ENCODE data around the gene MICALL1. TPM values are rescaled to one million over a fixed set of nuclear protein-coding genes. Genes with fewer than 3 reads are reported as not detected.

Gene MICALL1
- polyA plus RNA-seq, 2 of the 4 experiments (the other 2 are of a cell fraction): 10.4 to 18.6 TPM

DNA sequence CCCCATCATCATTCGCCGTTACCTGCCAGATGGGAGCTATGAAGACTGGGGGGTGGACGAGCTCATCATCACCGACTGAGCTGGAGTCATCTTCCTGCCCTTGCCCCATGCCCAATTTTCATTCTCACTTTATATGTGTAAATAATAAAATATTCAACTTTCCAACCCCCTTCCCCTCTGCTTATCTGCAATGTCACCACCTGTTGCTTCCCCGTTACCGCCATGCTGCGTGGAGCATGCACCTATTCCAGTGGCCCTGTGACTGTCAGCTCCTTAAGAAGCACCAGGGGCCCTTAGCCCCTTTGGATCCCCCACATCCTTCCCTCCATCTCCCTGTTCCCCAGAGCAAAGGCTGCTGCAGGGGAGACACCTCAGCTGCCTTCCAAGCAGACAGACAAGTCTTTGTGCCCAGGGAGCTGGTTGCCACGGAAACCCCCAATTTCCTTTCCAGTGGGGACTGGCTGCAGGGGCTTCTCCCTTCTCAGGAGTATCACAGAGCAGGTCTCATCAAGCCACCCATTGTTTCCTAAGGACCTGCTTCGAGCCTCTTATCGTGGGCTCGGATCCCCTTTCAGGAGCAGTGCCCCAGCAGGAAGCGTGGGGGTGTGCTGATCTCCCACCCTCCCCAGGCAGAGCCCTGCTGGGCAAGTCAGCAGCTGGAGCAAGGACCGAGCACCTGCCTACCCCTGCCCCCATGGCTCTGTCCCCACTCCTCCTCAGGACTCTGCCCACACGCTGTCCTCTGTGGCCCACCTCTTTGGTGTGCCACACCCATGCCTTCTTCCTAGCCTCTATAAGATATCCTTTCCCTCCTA, 61.7 kb downstream of the MICALL1 start:
- ChIA-PET POLR2A (no interaction called here), CTCF (interaction anchor here (1.5 to 6.6 kb wide), 4 partner anchors 34 to 150 kb away, joined by 4 to 65 read pairs (median 6); no protein-coding TSS in a partner anchor)
- no peak overlapping the region for H3K27ac ChIP-seq
- ATAC-seq: no peak
- H3K4me3 ChIP-seq: no peak overlapping the region
- no peaks in the 10 kb centered on the region for H3K9me3 ChIP-seq
- no peak for DNase-seq (ENCODE audit: low read depth in 1 of 2, low spot score in 1 of 2)
- H3K4me2 ChIP-seq: no peak overlapping the region
- FAIRE-seq: no peak
- WGBS (ENCODE audit: missing lambda C conversion rate): 95% methylated on average over 10 of the region's 14 CpGs
- TF ChIP-seq ZFP36 (IDR thresholded peaks at IDR 0.05; ENCODE audit: borderline replicate concordance, partially characterized antibody) (no peak), NPAS2 (CRISPR knock-in tag; IDR thresholded peaks at IDR 0.05; ENCODE audit: borderline replicate concordance) (no peak), FOXS1 (CRISPR knock-in tag; IDR thresholded peaks at IDR 0.05) (no peak), ATOH8 (CRISPR knock-in tag; IDR thresholded peaks at IDR 0.05; ENCODE audit: low read depth) (no peak), EHF (CRISPR knock-in tag; IDR thresholded peaks at IDR 0.05) (no peak), HOXB5 (CRISPR knock-in tag; IDR thresholded peaks at IDR 0.05) (no peak), MYC (IDR thresholded peaks at IDR 0.05; ENCODE audit: borderline replicate concordance, low read length) (no peak), ZC3H11A (IDR thresholded peaks at IDR 0.05) (no peak), NFE2L2 (conservative IDR thresholded peaks at IDR 0.05; ENCODE audit: low read length) (no peak), KDM1A (IDR thresholded peaks at IDR 0.05; ENCODE audit: low read depth) (no peak), RFX5 (IDR thresholded peaks at IDR 0.05) (no peak), POLR2AphosphoS2 (conservative IDR thresholded peaks at IDR 0.05; ENCODE audit: low read length) (no peak), HOXB13 (CRISPR knock-in tag; IDR thresholded peaks at IDR 0.05; ENCODE audit: low read depth) (no peak), BHLHE40 (IDR thresholded peaks at IDR 0.05; ENCODE audit: low read depth, low read length) (no peak), HOXA7 (CRISPR knock-in tag; IDR thresholded peaks at IDR 0.05) (no peak), ZSCAN20 (CRISPR knock-in tag; IDR thresholded peaks at IDR 0.05) (no peak)
- TF ChIP-seq, protein P1, sequence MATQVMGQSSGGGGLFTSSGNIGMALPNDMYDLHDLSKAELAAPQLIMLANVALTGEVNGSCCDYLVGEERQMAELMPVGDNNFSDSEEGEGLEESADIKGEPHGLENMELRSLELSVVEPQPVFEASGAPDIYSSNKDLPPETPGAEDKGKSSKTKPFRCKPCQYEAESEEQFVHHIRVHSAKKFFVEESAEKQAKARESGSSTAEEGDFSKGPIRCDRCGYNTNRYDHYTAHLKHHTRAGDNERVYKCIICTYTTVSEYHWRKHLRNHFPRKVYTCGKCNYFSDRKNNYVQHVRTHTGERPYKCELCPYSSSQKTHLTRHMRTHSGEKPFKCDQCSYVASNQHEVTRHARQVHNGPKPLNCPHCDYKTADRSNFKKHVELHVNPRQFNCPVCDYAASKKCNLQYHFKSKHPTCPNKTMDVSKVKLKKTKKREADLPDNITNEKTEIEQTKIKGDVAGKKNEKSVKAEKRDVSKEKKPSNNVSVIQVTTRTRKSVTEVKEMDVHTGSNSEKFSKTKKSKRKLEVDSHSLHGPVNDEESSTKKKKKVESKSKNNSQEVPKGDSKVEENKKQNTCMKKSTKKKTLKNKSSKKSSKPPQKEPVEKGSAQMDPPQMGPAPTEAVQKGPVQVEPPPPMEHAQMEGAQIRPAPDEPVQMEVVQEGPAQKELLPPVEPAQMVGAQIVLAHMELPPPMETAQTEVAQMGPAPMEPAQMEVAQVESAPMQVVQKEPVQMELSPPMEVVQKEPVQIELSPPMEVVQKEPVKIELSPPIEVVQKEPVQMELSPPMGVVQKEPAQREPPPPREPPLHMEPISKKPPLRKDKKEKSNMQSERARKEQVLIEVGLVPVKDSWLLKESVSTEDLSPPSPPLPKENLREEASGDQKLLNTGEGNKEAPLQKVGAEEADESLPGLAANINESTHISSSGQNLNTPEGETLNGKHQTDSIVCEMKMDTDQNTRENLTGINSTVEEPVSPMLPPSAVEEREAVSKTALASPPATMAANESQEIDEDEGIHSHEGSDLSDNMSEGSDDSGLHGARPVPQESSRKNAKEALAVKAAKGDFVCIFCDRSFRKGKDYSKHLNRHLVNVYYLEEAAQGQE (IDR thresholded peaks at IDR 0.05): no peak
- TF ChIP-seq, protein P2, sequence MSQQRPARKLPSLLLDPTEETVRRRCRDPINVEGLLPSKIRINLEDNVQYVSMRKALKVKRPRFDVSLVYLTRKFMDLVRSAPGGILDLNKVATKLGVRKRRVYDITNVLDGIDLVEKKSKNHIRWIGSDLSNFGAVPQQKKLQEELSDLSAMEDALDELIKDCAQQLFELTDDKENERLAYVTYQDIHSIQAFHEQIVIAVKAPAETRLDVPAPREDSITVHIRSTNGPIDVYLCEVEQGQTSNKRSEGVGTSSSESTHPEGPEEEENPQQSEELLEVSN (IDR thresholded peaks at IDR 0.05; ENCODE audit: borderline replicate concordance, low read depth): no peak
- H3K4me1 ChIP-seq: no peaks in the 10 kb centered on the region

DNA sequence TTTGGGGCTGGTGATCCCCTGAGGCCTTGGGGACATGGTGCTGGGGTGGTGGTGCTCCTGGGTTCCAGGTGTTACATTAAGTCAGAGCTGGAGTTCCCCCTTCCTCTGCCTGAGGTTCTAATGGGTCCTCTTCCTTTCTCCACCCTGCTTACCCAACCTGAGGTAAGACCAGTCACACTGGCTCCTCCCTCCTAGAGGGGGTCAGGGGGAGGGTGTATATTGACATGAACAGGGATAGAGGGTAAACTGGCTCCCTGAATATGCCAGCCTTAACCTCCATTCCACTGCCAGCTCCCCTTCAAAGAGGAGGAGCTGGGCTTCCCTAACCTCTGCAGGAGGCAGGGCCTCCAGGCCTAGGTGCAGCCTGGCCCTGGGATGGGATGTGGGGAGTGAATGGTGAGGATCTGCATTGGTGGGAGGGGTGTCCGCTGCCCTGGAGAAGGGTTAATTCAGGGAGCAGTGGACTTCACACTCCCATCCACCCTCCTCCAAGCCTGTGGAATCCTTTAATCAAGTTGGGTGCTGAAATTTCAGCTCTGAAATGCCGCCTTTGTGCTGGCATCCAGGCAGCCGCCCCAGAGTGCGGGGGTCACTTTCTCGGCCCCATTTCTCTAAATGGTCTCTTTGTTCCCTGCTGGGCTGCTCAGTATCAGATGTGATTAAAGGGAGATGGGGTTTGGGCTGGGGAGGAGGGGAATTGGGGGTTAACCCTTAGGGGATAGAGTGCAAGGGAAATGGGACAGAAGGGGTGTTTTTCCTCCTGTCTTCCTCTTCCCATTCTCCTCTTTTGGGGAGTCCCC, 62.6 kb downstream of the MICALL1 start:
- POLR2A ChIA-PET: no interaction called here
- Histone ChIP-seq H3K4me3 (no peak overlapping the region), H3K4me1 (no peaks in the 10 kb centered on the region), H3K27ac (no peak overlapping the region), H3K9me3 (no peaks in the 10 kb centered on the region), H3K4me2 (no peak overlapping the region)
- ATAC-seq: no peak
- TF ChIP-seq FOXS1 (CRISPR knock-in tag; IDR thresholded peaks at IDR 0.05) (no peak), EHF (CRISPR knock-in tag; IDR thresholded peaks at IDR 0.05) (no peak), CHD4 (IDR thresholded peaks at IDR 0.05; ENCODE audit: borderline replicate concordance) (no peak), TFCP2L1 (CRISPR knock-in tag; IDR thresholded peaks at IDR 0.05) (no peak)
- TF ChIP-seq, protein P3, sequence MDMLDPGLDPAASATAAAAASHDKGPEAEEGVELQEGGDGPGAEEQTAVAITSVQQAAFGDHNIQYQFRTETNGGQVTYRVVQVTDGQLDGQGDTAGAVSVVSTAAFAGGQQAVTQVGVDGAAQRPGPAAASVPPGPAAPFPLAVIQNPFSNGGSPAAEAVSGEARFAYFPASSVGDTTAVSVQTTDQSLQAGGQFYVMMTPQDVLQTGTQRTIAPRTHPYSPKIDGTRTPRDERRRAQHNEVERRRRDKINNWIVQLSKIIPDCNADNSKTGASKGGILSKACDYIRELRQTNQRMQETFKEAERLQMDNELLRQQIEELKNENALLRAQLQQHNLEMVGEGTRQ (IDR thresholded peaks at IDR 0.05): no peak
- CTCF ChIA-PET: interaction anchor here (0.8 to 6.6 kb wide), 3 partner anchors 84 to 151 kb away, joined by 4 to 65 read pairs (median 8); no protein-coding TSS in a partner anchor
- 94% methylated on average over 5 of the region's 5 CpGs for WGBS (ENCODE audit: missing lambda C conversion rate)
- DNase-seq (ENCODE audit: low read depth in 1 of 2, low spot score in 1 of 2): no peak
- FAIRE-seq: no peak

Measured in A549 (cell line).